Esophagus squamous epithelium (tissue), 5 donors: ENCODE results near the gene TNP2. TPM values are rescaled to one million over a fixed set of nuclear protein-coding genes. Genes with fewer than 3 reads are reported as not detected.
A peak's percentile ranks its signal among the peaks of the same experiment; 100 is the strongest.

Experiments
- DNase-seq: peaks from one replicate; lab custom pipeline; 2025; lab: John Stamatoyannopoulos, UW
- H3K27ac ChIP-seq, 4 donors: fragments of 200-600 bp; sonication (generic); one replicate each; pipeline ENCODE4 v1.5.1; 2016 to 2019; ENCODE audit warnings: mild to moderate bottlenecking in 1 of 4
- H3K27me3 ChIP-seq, 4 donors: fragments of 200-600 bp; sonication (generic); 1 replicate in 3 of 4; 2 replicates in 1 of 4; pipeline versions ENCODE4 v1.5.1 to v1.6.0; 2017 to 2021; ENCODE audit warnings: antibody characterized with exemption in 1 of 4
- H3K36me3 ChIP-seq, 3 donors: fragments of 200-600 bp; sonication (generic); one replicate each; pipeline ENCODE4 v1.5.1; 2016 to 2019
- H3K4me1 ChIP-seq, 3 donors: fragments of 200-600 bp; sonication (generic); one replicate each; pipeline ENCODE4 v1.5.1; 2017 to 2019
- H3K4me3 ChIP-seq, 4 donors: fragments of 200-600 bp; sonication (generic); 1 replicate in 3 of 4; 2 replicates in 1 of 4; pipeline ENCODE4 v1.5.1; 2016 to 2019; ENCODE audit warnings: mild to moderate bottlenecking in 2 of 4, moderate library complexity in 1 of 4
- H3K9me3 ChIP-seq, 3 donors: fragments of 200-600 bp; sonication (generic); one replicate each; pipeline ENCODE4 v1.5.1; 2016 to 2019
- POLR2A ChIP-seq, 4 donors: fragments of 450-650 bp; IDR thresholded peaks; one replicate each; pipeline ENCODE4 v1.6.1; 2017; ENCODE audit warnings: antibody characterized with exemption in 4 of 4, mild to moderate bottlenecking in 4 of 4, moderate library complexity in 3 of 4
- WGBS, 2 donors: methylation state at CpG; one replicate each; pipeline ENCODE4 v1.1.5; 2018; 5-methylcytosine and 5-hydroxymethylcytosine counted together
- intact Hi-C: fragments of 100-400 bp; cut with DNase I; formaldehyde crosslinking; loops from one replicate; pipeline ENCODE4 v1.15.0; 2022
- total RNA-seq, 4 donors: library from RNA; depleted of rRNA; stranded (reverse); fragments of >200 nt; gene quantifications; one replicate each; pipeline ENCODE4 v1.1.0, GENCODE V29; 2016
- TF ChIP-seq, protein P1 (sequence below), 6 experiments: fragments of 450-650 bp in 4 of 6; fragments of 200-600 bp in 2 of 6; sonication (generic) in 2 of 6; IDR thresholded peaks; one replicate each; pipeline ENCODE4 v1.5.1; 2016 to 2019; ENCODE audit warnings: antibody characterized with exemption in 6 of 6, mild to moderate bottlenecking in 4 of 6, moderate library complexity in 4 of 6
- donor health status: DM: yes; HTN: yes; CAD: no.

Gene TNP2
- total RNA-seq, 4 donors from 2014 or later, result not detected

DNA sequence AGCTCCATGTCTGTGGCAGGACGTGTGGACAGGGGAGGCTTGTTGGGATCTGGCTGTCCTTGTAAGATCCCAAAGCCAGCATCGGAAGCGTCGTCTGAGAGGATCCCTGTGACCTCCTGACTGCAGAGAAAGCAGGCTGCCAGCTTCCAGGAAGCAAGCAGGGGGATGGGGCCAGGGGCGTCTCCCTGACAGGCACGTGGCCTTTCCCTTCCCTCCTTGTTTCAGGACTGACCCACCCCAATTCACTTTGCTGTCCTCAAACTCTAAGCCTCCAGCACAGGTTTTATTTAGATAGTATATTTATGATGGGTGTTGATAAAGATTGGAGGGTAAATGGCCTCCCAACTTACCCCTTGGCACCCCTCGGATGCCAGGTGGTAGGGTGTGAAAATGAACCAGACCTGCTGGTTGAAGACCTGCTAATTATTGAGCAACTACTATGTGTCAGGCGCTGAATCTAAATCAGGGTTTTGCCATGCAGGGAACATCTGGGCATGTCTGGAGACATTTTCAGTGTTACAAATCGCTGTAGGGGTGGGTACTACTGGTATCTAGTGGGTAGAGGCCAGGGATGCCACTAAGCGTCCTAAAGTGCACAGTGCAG is 37.7 kb downstream of the TNP2 start:
- intact Hi-C loops, result no loop called here
- Histone ChIP-seq H3K4me3 (no peak overlapping the region), H3K9me3 (no peaks in the 10 kb centered on the region), H3K36me3 (no peaks in the 10 kb centered on the region), H3K27ac (no peak overlapping the region), H3K4me1 (peaks cover 0 to 23% (median 4%) of the 10 kb centered on the region in 3 donors), H3K27me3 (peaks cover 0 to 25% (median 0%) of the 10 kb centered on the region in 4 donors)
- TF ChIP-seq, protein P1, sequence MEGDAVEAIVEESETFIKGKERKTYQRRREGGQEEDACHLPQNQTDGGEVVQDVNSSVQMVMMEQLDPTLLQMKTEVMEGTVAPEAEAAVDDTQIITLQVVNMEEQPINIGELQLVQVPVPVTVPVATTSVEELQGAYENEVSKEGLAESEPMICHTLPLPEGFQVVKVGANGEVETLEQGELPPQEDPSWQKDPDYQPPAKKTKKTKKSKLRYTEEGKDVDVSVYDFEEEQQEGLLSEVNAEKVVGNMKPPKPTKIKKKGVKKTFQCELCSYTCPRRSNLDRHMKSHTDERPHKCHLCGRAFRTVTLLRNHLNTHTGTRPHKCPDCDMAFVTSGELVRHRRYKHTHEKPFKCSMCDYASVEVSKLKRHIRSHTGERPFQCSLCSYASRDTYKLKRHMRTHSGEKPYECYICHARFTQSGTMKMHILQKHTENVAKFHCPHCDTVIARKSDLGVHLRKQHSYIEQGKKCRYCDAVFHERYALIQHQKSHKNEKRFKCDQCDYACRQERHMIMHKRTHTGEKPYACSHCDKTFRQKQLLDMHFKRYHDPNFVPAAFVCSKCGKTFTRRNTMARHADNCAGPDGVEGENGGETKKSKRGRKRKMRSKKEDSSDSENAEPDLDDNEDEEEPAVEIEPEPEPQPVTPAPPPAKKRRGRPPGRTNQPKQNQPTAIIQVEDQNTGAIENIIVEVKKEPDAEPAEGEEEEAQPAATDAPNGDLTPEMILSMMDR (IDR thresholded peaks at IDR 0.05), result no peak
- no peak for TF ChIP-seq POLR2A (IDR thresholded peaks at IDR 0.05)
- WGBS, 2 donors, result 75 to 76% methylated on average over 10 of the region's 10 CpGs
- DNase-seq, result no peak

DNA sequence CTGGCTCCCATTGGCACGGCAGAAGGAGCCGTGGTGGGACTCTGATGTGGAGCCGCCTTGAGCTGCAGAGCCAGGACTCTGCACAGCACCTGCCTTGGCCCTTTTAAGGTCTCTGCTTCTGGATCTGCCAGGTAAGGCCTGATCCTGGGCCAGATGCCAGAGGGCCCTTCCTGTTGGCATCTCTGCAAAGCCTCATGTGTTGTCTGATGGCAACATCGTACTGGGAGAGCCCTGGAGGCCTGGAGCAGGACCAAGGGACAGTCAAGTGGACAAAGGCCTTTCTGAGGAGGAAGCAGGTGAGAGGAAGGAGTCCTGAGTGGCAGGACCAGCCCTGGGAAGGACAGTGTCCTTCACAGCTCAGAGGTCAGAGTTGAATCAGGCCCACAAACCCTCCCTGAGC is 39.2 kb downstream of the TNP2 start:
- 23 to 48% methylated on average over 4 of the region's 4 CpGs for WGBS, 2 donors

DNA sequence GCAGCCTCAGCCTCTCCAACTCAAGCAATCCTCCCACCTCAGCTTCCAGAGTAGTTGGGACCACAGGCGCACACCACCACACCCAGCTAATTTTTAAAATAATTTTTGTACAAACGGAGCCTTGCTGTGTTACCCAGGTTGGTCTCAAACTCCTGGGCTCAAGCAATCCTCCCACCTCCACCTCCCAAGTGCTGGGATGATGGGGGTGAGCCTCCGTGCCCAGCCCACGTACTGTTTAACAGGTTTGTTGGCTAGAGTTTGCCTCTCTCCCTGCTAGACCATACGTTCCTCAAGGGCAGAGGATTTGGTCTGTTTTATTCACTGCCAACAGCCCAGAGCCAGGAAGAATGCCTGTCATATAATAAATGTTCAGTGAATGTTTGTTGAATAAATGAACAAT is 39.7 kb downstream of the TNP2 start:
- H3K4me1 ChIP-seq, result peaks cover 0 to 36% (median 6%) of the 10 kb centered on the region in 3 donors
- WGBS, 2 donors, result 43 to 62% methylated on average over 5 of the region's 5 CpGs
- TF ChIP-seq, protein P1 (IDR thresholded peaks at IDR 0.05), result no peak
- TF ChIP-seq POLR2A (IDR thresholded peaks at IDR 0.05), result no peak

More for the DNA sequence above, 39.2 kb downstream of the TNP2 start:
- Histone ChIP-seq H3K9me3 (no peaks in the 10 kb centered on the region), H3K4me1 (peaks cover 0 to 31% (median 4%) of the 10 kb centered on the region in 3 donors), H3K4me3 (no peak overlapping the region), H3K27ac (no peak overlapping the region), H3K27me3 (peaks cover 0 to 32% (median 0%) of the 10 kb centered on the region in 4 donors), H3K36me3 (no peaks in the 10 kb centered on the region)
- TF ChIP-seq, protein P1 (IDR thresholded peaks at IDR 0.05), result no peak
- TF ChIP-seq POLR2A (IDR thresholded peaks at IDR 0.05), result no peak
- no peak for DNase-seq
- intact Hi-C loops, result no loop called here

DNA sequence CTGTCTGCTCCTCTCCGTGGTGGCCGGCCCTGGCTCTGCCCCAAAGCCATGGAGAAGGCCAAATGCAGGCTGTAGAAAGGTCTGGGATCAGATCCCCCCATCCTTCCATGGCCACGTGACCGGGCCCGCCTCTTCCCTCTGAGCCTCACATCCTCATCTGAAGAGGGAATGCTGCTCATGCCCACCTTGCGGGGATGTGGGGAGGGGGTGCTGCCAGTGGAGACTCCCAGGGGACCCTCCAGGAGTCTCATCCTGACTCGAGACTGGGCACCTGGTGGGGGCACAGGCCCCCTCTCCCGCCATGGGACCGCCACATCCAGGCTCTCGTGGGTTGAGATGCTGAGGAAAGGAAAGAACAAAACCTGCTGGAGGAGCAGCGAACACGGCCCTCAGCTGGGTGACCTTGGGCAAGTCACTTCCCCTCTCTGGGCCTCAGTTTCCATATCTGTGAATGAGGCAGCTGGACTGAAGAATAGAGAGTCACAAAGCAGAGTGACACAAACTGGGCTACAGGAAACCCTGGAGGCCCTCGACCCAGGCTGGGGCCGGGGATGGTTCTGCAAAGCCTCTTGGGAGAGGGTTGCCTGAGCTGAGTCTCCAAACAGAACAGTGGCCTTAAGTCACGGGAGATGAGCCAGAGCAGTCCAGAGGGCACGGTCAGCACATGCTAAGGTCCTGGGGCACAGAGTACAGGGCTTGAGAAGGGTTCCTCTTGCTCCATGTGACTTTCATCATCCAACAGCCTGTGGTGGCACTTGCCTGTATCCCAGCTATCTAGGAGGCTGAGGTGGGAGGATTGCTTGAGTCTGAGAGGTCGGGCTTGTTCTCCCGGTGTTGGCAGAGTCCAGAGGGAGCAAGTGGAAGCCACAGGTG is 43.2 kb downstream of the TNP2 start:
- intact Hi-C loops, result no loop called here
- 72 to 83% methylated on average over 10 to 11 of the region's 18 CpGs for WGBS, 2 donors

More for the DNA sequence above, 39.7 kb downstream of the TNP2 start:
- Histone ChIP-seq H3K27ac (no peak overlapping the region), H3K4me3 (no peak overlapping the region), H3K9me3 (no peaks in the 10 kb centered on the region), H3K27me3 (peaks cover 0 to 32% (median 0%) of the 10 kb centered on the region in 4 donors), H3K36me3 (no peaks in the 10 kb centered on the region)
- intact Hi-C loops, result no loop called here
- DNase-seq, result no peak

More for the DNA sequence above, 43.2 kb downstream of the TNP2 start:
- H3K36me3 ChIP-seq, result no peaks in the 10 kb centered on the region
- DNase-seq, result no peak
- H3K9me3 ChIP-seq, result no peaks in the 10 kb centered on the region
- peaks cover 0 to 13% (median 0%) of the 10 kb centered on the region in 4 donors for H3K27me3 ChIP-seq
- peak overlapping the region in 1 of 4 donors; percentile 39 for H3K4me3 ChIP-seq
- no peak for TF ChIP-seq POLR2A (IDR thresholded peaks at IDR 0.05)
- TF ChIP-seq, protein P1 (IDR thresholded peaks at IDR 0.05), result no peak
- peaks cover 3 to 40% (median 11%) of the 10 kb centered on the region in 3 donors for H3K4me1 ChIP-seq
- peak overlapping the region in 3 of 4 donors; percentile 57 to 84 (median 76) for H3K27ac ChIP-seq
